HepG2 (cell line): ENCODE data around the gene FAM24A. TPM values are rescaled to one million over a fixed set of nuclear protein-coding genes. Genes with fewer than 3 reads are reported as not detected.
A peak's percentile ranks its signal among the peaks of the same experiment; 100 is the strongest.

Experiments used
- ASH2L ChIP-seq: fragments of 300-600, 200-600 bp; sonication (generic); IDR thresholded peaks from 2 replicates; pipeline ENCODE4 v1.7.0; 2017; ENCODE audit warnings: low read depth, mild to moderate bottlenecking, moderate library complexity, mixed read lengths, low read length; ENCODE audit not compliant: insufficient read length
- CREB3 ChIP-seq: sonication (generic); formaldehyde crosslinking; IDR thresholded peaks from 2 replicates; pipeline ENCODE4 v1.5.0; 2020; ENCODE audit warnings: missing genetic modification reagents
- LRRFIP1 ChIP-seq: sonication (generic); formaldehyde crosslinking; conservative IDR thresholded peaks from 2 replicates; pipeline ENCODE4 v1.4.0; 2020; ENCODE audit warnings: missing genetic modification reagents
- MEIS2 ChIP-seq: sonication (generic); formaldehyde crosslinking; IDR thresholded peaks from 2 replicates; pipeline ENCODE4 v1.9.0; 2021; ENCODE audit warnings: mild to moderate bottlenecking, missing genetic modification reagents
- MIXL1 ChIP-seq: IDR thresholded peaks from 2 replicates; pipeline ENCODE4 v1.6.1; 2016
- NR0B2 ChIP-seq: sonication (generic); formaldehyde crosslinking; IDR thresholded peaks from 2 replicates; pipeline ENCODE4 v1.4.0; 2020; ENCODE audit warnings: mild to moderate bottlenecking, missing genetic modification reagents
- PCBP2 ChIP-seq: fragments of 200-400 bp; formaldehyde crosslinking; optimal IDR thresholded peaks from 2 replicates; pipeline ENCODE3; 2018; ENCODE audit warnings: low read length, low read depth; ENCODE audit not compliant: poor library complexity, severe bottlenecking
- PREB ChIP-seq: sonication (generic); formaldehyde crosslinking; IDR thresholded peaks from 2 replicates; pipeline ENCODE4 v1.4.0; 2020; ENCODE audit warnings: missing genetic modification reagents
- RCOR2 ChIP-seq: IDR thresholded peaks from 2 replicates; pipeline ENCODE4 v1.6.1; 2016; ENCODE audit warnings: missing biosample characterization, missing genetic modification reagents
- SATB2 ChIP-seq: sonication (generic); formaldehyde crosslinking; IDR thresholded peaks from 2 replicates; pipeline ENCODE4 v1.5.0; 2020; ENCODE audit warnings: missing genetic modification reagents
- SETDB1 ChIP-seq: sonication (generic); formaldehyde crosslinking; IDR thresholded peaks from 2 replicates; pipeline ENCODE4 v1.5.1; 2020; ENCODE audit warnings: missing genetic modification reagents, mild to moderate bottlenecking, borderline replicate concordance
- TGIF2 ChIP-seq: IDR thresholded peaks from 2 replicates; pipeline ENCODE4 v1.6.1; 2016; ENCODE audit warnings: control low read depth, missing compliant biosample characterization
- ZBTB8A ChIP-seq: sonication (generic); formaldehyde crosslinking; IDR thresholded peaks from 2 replicates; pipeline ENCODE4 v1.4.0; 2020; ENCODE audit warnings: mild to moderate bottlenecking, low read depth, missing genetic modification reagents, borderline replicate concordance
- ZFYVE20 ChIP-seq: sonication (generic); formaldehyde crosslinking; IDR thresholded peaks from 2 replicates; pipeline ENCODE4 v1.8.0; 2023; ENCODE audit warnings: low read depth, mild to moderate bottlenecking, moderate library complexity, missing genetic modification reagents, borderline replicate concordance
- ZNF280D ChIP-seq: sonication (generic); formaldehyde crosslinking; IDR thresholded peaks from 2 replicates; pipeline ENCODE4 v1.5.1; 2020; ENCODE audit warnings: mild to moderate bottlenecking, missing genetic modification reagents
- ZNF580 ChIP-seq: IDR thresholded peaks from 2 replicates; pipeline ENCODE4 v1.6.1; 2016; ENCODE audit warnings: low read depth, borderline replicate concordance
- ZNF777 ChIP-seq: sonication (generic); formaldehyde crosslinking; IDR thresholded peaks from 2 replicates; pipeline ENCODE4 v1.4.0; 2020; ENCODE audit warnings: missing genetic modification reagents
- polyA plus RNA-seq, 8 experiments: library from polyadenylated mRNA; depleted of rRNA in 3 of 8; stranded (reverse) in 7 of 8; unstranded in 1 of 8; fragments of >200 nt; fragmentation: Illumina TruSeq in 4 of 8; extraction: Trizol in 4 of 8; gene quantifications; 2 replicates each; pipeline versions ENCODE4 v1.2.1 to v1.2.3, GENCODE V29; 2011 to 2016; ENCODE audit warnings: low read depth in 4 of 8, missing spikeins in 1 of 8, mixed read lengths in 1 of 8; ENCODE audit not compliant: insufficient read depth in 1 of 8
- total RNA-seq, 5 experiments: library from RNA; depleted of rRNA; stranded (reverse); fragments of >200 nt; fragmentation: Illumina TruSeq; extraction: Trizol; gene quantifications; 2 replicates each; pipeline ENCODE4 v1.2.3, GENCODE V29; 2016; ENCODE audit warnings: low read depth in 1 of 5

FAM24A gene
- total and polyA plus RNA-seq, 2 of the 13 experiments (the other 11 are each of a cell fraction or from before 2014, with no cell fraction given): not detected

GRCh38 chr10:122953902-122954730 is 43.7 kb downstream of the FAM24A start, which contains the start of gene C10orf88 (continued):
- TF ChIP-seq NR0B2 (peak; percentile 96), SETDB1 (no peak), MIXL1 (CRISPR knock-in tag) (peak; percentile 86), ASH2L (peak; percentile 95), CREB3 (CRISPR knock-in tag) (no peak), MEIS2 (CRISPR knock-in tag) (0 out of 2 replicates have a peak, but pooled peaks have one; percentile 18), ZBTB8A (peak; percentile 93; the same call in 1 of the 2 replicates), LRRFIP1 (CRISPR knock-in tag) (no peak), SATB2 (peak; percentile 76; the same call in 1 of the 2 replicates), ZFYVE20 (peak; percentile 87; the same call in 1 of the 2 replicates), RCOR2 (CRISPR knock-in tag) (peak; percentile 48; the same call in 1 of the 2 replicates), ZNF580 (CRISPR knock-in tag) (peak; percentile 90; the same call in 1 of the 2 replicates), ZNF777 (CRISPR knock-in tag) (peak; percentile 73), PREB (CRISPR knock-in tag) (no peak), TGIF2 (CRISPR knock-in tag) (0 out of 2 replicates have a peak, but pooled peaks have one; percentile 43), PCBP2 (no peak), ZNF280D (CRISPR knock-in tag) (peak; percentile 95)
